AG04450 (cell line): ENCODE results near the gene NAA50. TPM values are rescaled to one million over a fixed set of nuclear protein-coding genes. Genes with fewer than 3 reads are reported as not detected.

Experiments
- CTCF ChIA-PET: fragments of 300-600, 350-600 bp; formaldehyde crosslinking; extraction: SDS; loops from one replicate; lab custom pipeline; 2022; ENCODE audit warnings: antibody characterized with exemption, inconsistent platforms; lab: Charles Lee
- POLR2A ChIA-PET: fragments of 350-600 bp; formaldehyde crosslinking; extraction: SDS; loops from one replicate; lab custom pipeline; 2021; ENCODE audit warnings: antibody characterized with exemption, inconsistent platforms; lab: Yijun Ruan, JAX
- DNase-seq: peaks from one replicate; pipeline ENCODE4 v3.0.0-alpha.2; 2011; ENCODE audit warnings: low read depth, low spot score
- H3K27ac ChIP-seq: one replicate; pipeline ENCODE4 v1.5.1; 2012; ENCODE audit warnings: low read depth, low read length, control low read depth
- H3K27me3 ChIP-seq: one replicate; pipeline ENCODE4 v1.6.0; 2012; ENCODE audit warnings: low read length; ENCODE audit not compliant: control insufficient read depth, insufficient read depth
- H3K4me3 ChIP-seq: 2 replicates; pipeline ENCODE4 v1.5.1; 2011; ENCODE audit warnings: mild to moderate bottlenecking, low read depth, low read length, control low read depth
- H3K9me3 ChIP-seq: 2 replicates; pipeline ENCODE4 v1.5.1; 2012; ENCODE audit warnings: low read length; ENCODE audit not compliant: control insufficient read depth, insufficient read depth
- CTCF ChIP-seq: IDR thresholded peaks from 2 replicates; pipeline ENCODE4 v1.5.1; 2011; ENCODE audit warnings: low read depth, low read length, control low read depth, inconsistent platforms
- polyA plus RNA-seq: library from polyadenylated mRNA; depleted of rRNA; stranded (reverse); fragments of >200 nt; gene quantifications from 2 replicates; pipeline ENCODE4 v1.2.3, GENCODE V29; 2011

The NAA50 gene
- polyA plus RNA-seq, 1 experiment, result 129 TPM

GRCh38 chr3:113712129-113712528 lies 33.9 kb downstream of the NAA50 start:
- H3K4me3 ChIP-seq, result no peak overlapping the region
- no peak for DNase-seq
- TF ChIP-seq CTCF, result no peak
- H3K9me3 ChIP-seq, result no peaks in the 10 kb centered on the region
- H3K27me3 ChIP-seq, result no peaks in the 10 kb centered on the region
- no peak overlapping the region for H3K27ac ChIP-seq
- ChIA-PET CTCF (interaction anchor here (0.7 to 1.3 kb wide), 2 partner anchors 24 to 201 kb away, joined by 6 to 7 read pairs; no protein-coding TSS in a partner anchor), POLR2A (no interaction called here)

DNA sequence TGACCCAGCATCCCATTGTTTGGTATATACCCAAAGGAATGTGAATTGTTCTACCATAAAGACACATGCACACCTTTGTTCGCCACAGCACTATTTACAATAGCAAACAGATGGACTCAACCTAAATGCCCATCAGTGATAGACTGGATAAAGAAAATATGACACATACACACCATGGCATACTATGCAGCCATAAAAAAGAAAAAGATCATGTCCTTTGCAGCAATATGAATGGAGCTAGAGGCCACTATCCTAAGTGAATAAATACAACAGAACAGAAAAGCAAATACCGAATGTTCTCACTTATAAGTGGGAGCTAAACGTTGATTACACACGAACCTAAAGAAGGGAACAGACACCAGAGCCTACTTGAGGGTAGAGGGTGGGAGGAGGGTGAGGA lies 38.2 kb downstream of the NAA50 start:
- CTCF ChIA-PET, result no interaction called here
- TF ChIP-seq CTCF, result no peak
- DNase-seq, result no peak
- Histone ChIP-seq H3K27me3 (no peaks in the 10 kb centered on the region), H3K27ac (no peak overlapping the region), H3K4me3 (no peak overlapping the region), H3K9me3 (no peaks in the 10 kb centered on the region)
- POLR2A ChIA-PET, result no interaction called here

GRCh38 chr3:113698956-113699355 lies 47.1 kb downstream of the NAA50 start:
- CTCF ChIA-PET, result interaction anchor here (1.0 to 1.1 kb wide), 3 partner anchors 12 to 46 kb away, joined by 3 to 5 read pairs (median 4); no protein-coding TSS in a partner anchor
- no peak overlapping the region for H3K27ac ChIP-seq
- POLR2A ChIA-PET, result no interaction called here
- no peak for DNase-seq
- no peak for TF ChIP-seq CTCF
- H3K27me3 ChIP-seq, result no peaks in the 10 kb centered on the region
- no peaks in the 10 kb centered on the region; the same call in 1 of the 2 replicates for H3K9me3 ChIP-seq
- H3K4me3 ChIP-seq, result peak overlapping the region; percentile 27; the same call in 1 of the 2 replicates

- H3K9me3 ChIP-seq, result no peaks in the 10 kb centered on the region; the same call in 1 of the 2 replicates
- ChIA-PET POLR2A (interaction anchor here (0.7 to 0.9 kb wide), 2 partner anchors 37 to 185 kb away, joined by 3 to 5 read pairs; no protein-coding TSS in a partner anchor), CTCF (interaction anchor here (0.7 to 1.1 kb wide), 3 partner anchors 38 to 64 kb away, joined by 3 to 4 read pairs (median 3); no protein-coding TSS in a partner anchor)
- DNase-seq, result no peak
- no peak overlapping the region for H3K4me3 ChIP-seq
- peak overlapping the region; percentile 57 for H3K27ac ChIP-seq
- no peak for TF ChIP-seq CTCF
- H3K27me3 ChIP-seq, result no peaks in the 10 kb centered on the region
These were observed 47.8 kb downstream of the NAA50 start for GRCh38 chr3:113698213-113698742.

GRCh38 chr3:113697500-113698090 lies 48.5 kb downstream of the NAA50 start:
- peak overlapping the region; percentile 73 for H3K27ac ChIP-seq
- ChIA-PET CTCF (interaction anchor here (1.0 kb wide), 1 partner anchor 39 kb away, joined by 3 read pairs; no protein-coding TSS in a partner anchor), POLR2A (interaction anchor here (0.9 kb wide), 1 partner anchor 38 kb away, joined by 3 read pairs; no protein-coding TSS in a partner anchor)
- DNase-seq, result no peak
- H3K9me3 ChIP-seq, result no peaks in the 10 kb centered on the region; the same call in 1 of the 2 replicates
- no peaks in the 10 kb centered on the region for H3K27me3 ChIP-seq
- H3K4me3 ChIP-seq, result peak overlapping the region; percentile 86
- TF ChIP-seq CTCF, result no peak
